Measurements from ENCODE around the gene MDFI. TPM values are rescaled to one million over a fixed set of nuclear protein-coding genes. Genes with fewer than 3 reads are reported as not detected.

MDFI gene
- total RNA-seq, 1 donor from 2014 or later = 29.5 TPM

GRCh38 chr6:41649596-41649995, 11.3 kb downstream of the MDFI start:
- TF ChIP-seq EZH2phosphoT487 (IDR thresholded peaks at IDR 0.05) (no peak), EZH2 (IDR thresholded peaks at IDR 0.05) (no peak)
- TF ChIP-seq, protein P1, sequence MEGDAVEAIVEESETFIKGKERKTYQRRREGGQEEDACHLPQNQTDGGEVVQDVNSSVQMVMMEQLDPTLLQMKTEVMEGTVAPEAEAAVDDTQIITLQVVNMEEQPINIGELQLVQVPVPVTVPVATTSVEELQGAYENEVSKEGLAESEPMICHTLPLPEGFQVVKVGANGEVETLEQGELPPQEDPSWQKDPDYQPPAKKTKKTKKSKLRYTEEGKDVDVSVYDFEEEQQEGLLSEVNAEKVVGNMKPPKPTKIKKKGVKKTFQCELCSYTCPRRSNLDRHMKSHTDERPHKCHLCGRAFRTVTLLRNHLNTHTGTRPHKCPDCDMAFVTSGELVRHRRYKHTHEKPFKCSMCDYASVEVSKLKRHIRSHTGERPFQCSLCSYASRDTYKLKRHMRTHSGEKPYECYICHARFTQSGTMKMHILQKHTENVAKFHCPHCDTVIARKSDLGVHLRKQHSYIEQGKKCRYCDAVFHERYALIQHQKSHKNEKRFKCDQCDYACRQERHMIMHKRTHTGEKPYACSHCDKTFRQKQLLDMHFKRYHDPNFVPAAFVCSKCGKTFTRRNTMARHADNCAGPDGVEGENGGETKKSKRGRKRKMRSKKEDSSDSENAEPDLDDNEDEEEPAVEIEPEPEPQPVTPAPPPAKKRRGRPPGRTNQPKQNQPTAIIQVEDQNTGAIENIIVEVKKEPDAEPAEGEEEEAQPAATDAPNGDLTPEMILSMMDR (IDR thresholded peaks at IDR 0.05) = no peak
- Histone ChIP-seq H3K79me2 (ENCODE audit: low read depth) (no peaks in the 10 kb centered on the region), H4K20me1 (ENCODE audit: low read depth) (peaks cover 20% of the 10 kb centered on the region), H3K4me3 (no peak overlapping the region), H3K4me2 (no peak overlapping the region), H3K36me3 (no peaks in the 10 kb centered on the region), H3K9me3 (ENCODE audit: low read depth) (no peaks in the 10 kb centered on the region), H3F3A (ENCODE audit: low read depth) (peaks cover 11% of the 10 kb centered on the region), H3K27me3 (no peaks in the 10 kb centered on the region), H3K9ac (no peak overlapping the region), H2AFZ (replicated peaks) (no peak overlapping the region), H3K27ac (no peak overlapping the region), H3K4me1 (peaks cover 14% of the 10 kb centered on the region)
- no peak overlapping the region for H3K27ac Mint-ChIP-seq
- H3K4me1 Mint-ChIP-seq = peaks cover 21% of the 10 kb centered on the region
- no peak for DNase-seq (ENCODE audit: low spot score)
- peaks cover 13% of the 10 kb centered on the region for H3K27me3 Mint-ChIP-seq (ENCODE audit: insufficient read depth, low read depth)
- H3K36me3 Mint-ChIP-seq = peaks cover 28% of the 10 kb centered on the region
- H3K4me3 Mint-ChIP-seq = no peak overlapping the region
- H3K9me3 Mint-ChIP-seq = no peaks in the 10 kb centered on the region

DNA sequence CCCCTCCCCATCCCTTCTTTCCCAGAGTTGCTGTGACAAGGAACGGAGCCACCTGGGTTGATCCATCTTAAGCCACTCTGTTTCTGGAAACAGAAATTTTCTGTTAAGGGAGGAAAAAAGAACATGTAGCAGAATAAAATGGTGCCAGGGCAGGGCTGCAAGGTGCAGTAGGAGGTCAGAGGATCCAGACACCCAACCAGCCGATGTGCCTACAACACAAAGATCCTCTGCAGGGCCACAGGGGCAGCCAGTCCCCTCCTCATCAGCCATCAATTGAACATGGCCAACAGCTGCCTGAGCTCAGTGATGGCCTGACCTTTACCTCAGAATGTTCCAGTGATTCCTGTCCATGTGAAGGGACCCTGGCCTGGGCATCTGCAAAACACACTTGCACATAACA, 11.9 kb downstream of the MDFI start:
- Histone ChIP-seq H3K9ac (no peak overlapping the region), H2AFZ (replicated peaks) (no peak overlapping the region), H3K4me3 (no peak overlapping the region), H3K9me3 (ENCODE audit: low read depth) (no peaks in the 10 kb centered on the region), H3K79me2 (ENCODE audit: low read depth) (no peaks in the 10 kb centered on the region), H3K4me2 (no peak overlapping the region), H3K27me3 (no peaks in the 10 kb centered on the region), H3K27ac (no peak overlapping the region), H3K4me1 (peaks cover 9% of the 10 kb centered on the region), H3K36me3 (no peaks in the 10 kb centered on the region), H3F3A (ENCODE audit: low read depth) (peaks cover 5% of the 10 kb centered on the region), H4K20me1 (ENCODE audit: low read depth) (peaks cover 14% of the 10 kb centered on the region)
- H3K27me3 Mint-ChIP-seq (ENCODE audit: insufficient read depth, low read depth) = peaks cover 10% of the 10 kb centered on the region
- TF ChIP-seq EZH2phosphoT487 (IDR thresholded peaks at IDR 0.05) (no peak), EZH2 (IDR thresholded peaks at IDR 0.05) (no peak)
- TF ChIP-seq, protein P1 (IDR thresholded peaks at IDR 0.05) = no peak
- peaks cover 20% of the 10 kb centered on the region for H3K4me1 Mint-ChIP-seq
- H3K9me3 Mint-ChIP-seq = no peaks in the 10 kb centered on the region
- H3K36me3 Mint-ChIP-seq = peaks cover 28% of the 10 kb centered on the region
- H3K27ac Mint-ChIP-seq = no peak overlapping the region
- DNase-seq (ENCODE audit: low spot score) = no peak
- no peak overlapping the region for H3K4me3 Mint-ChIP-seq

DNA sequence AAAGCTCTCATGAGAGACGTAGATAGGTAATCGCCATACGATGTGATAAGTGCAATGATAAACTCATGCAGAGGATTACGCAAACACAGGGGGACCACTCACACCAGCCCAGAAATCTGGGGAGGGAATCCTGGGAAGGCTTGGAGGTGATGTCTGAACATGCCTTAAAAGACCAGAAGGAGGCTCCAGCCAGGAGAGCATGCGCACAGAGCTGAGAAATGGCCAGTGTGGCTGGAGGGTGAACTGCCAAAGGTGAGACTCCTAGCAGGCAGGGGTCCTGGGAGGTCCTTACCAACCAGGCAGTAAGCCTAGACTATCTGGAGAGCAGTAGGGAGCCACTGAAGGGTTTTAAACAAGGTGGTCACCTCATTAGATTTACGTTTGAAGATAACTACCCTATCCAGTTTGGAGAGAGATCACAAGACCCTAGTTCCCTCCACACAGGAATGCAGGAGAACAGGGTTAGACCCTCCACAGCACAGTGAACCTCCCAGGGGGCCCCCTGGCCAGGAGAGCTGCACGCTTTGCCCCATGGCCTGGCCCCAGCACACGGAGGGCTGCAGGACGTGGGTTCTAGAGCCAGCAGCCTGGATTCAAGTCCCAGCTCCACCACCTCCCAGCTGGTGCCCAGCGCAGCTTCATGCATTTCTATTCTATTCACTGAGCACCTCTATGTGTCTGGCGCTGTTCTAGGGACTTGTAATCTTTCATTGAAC, 13.1 kb downstream of the MDFI start:
- TF ChIP-seq EZH2 (IDR thresholded peaks at IDR 0.05) = no peak
- no peak overlapping the region for H3K4me3 Mint-ChIP-seq
- Histone ChIP-seq H3K27me3 (no peaks in the 10 kb centered on the region), H3F3A (ENCODE audit: low read depth) (no peaks in the 10 kb centered on the region), H3K79me2 (ENCODE audit: low read depth) (no peaks in the 10 kb centered on the region), H3K9me3 (ENCODE audit: low read depth) (no peaks in the 10 kb centered on the region), H3K36me3 (no peaks in the 10 kb centered on the region), H2AFZ (replicated peaks) (no peak overlapping the region), H3K4me1 (peaks cover 9% of the 10 kb centered on the region), H3K4me3 (no peak overlapping the region), H4K20me1 (ENCODE audit: low read depth) (peaks cover 2% of the 10 kb centered on the region), H3K27ac (no peak overlapping the region), H3K9ac (no peak overlapping the region), H3K4me2 (no peak overlapping the region)
- no peak for DNase-seq (ENCODE audit: low spot score)
- H3K27ac Mint-ChIP-seq = peak overlapping the region; percentile 72
- H3K9me3 Mint-ChIP-seq = no peaks in the 10 kb centered on the region
- H3K27me3 Mint-ChIP-seq (ENCODE audit: insufficient read depth, low read depth) = peaks cover 10% of the 10 kb centered on the region
- peaks cover 25% of the 10 kb centered on the region for H3K36me3 Mint-ChIP-seq
- peaks cover 23% of the 10 kb centered on the region for H3K4me1 Mint-ChIP-seq

DNA sequence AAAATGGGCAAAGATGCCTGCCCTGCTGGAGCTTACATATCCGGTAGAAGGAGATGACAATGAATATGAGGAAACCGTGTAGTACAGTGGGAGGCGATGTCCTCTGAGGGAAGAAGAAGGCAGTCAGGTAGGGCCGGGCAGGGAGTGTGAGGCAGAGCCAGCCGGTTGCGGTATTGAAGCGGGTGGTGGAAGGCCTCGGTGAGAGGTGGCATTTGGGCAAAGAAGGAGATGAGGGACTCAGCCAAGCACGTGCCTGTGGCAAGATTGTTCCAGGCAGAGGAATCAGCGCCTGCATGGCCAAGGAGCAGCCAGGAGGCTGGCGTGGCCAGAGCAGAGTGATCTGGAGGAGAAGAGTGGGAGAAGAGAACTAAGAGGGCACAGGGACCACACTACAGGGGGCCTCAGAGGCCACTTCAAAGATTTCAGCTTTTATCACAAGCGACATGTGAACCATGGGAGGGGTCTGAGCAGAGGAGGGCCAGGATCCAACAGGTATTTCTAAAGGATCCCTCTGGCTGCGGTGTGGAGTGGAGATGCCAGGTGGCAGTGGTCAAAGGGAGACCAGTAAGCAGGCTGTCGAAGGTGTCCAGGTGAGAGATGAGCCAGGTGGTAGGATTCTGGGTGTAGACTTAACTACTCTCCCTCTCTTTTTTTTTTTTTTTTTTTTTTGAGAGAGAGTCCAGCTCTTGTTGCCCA, 13.8 kb downstream of the MDFI start:
- H3K27ac ChIP-seq = no peak overlapping the region
- no peak overlapping the region for H3K4me2 ChIP-seq
- H2AFZ ChIP-seq (replicated peaks) = no peak overlapping the region
- Mint-ChIP-seq H3K27me3 (ENCODE audit: insufficient read depth, low read depth) (peaks cover 10% of the 10 kb centered on the region), H3K27ac (no peak overlapping the region), H3K36me3 (peaks cover 19% of the 10 kb centered on the region), H3K4me3 (peak overlapping the region; percentile 7), H3K4me1 (peaks cover 23% of the 10 kb centered on the region), H3K9me3 (no peaks in the 10 kb centered on the region)
- H3K4me3 ChIP-seq = no peak overlapping the region
- no peaks in the 10 kb centered on the region for H3F3A ChIP-seq (ENCODE audit: low read depth)
- H3K36me3 ChIP-seq = no peaks in the 10 kb centered on the region
- H4K20me1 ChIP-seq (ENCODE audit: low read depth) = no peaks in the 10 kb centered on the region
- DNase-seq (ENCODE audit: low spot score) = no peak
- H3K4me1 ChIP-seq = peaks cover 11% of the 10 kb centered on the region
- no peaks in the 10 kb centered on the region for H3K27me3 ChIP-seq
- no peaks in the 10 kb centered on the region for H3K79me2 ChIP-seq (ENCODE audit: low read depth)
- H3K9ac ChIP-seq = no peak overlapping the region
- no peak for TF ChIP-seq EZH2phosphoT487 (IDR thresholded peaks at IDR 0.05)
- TF ChIP-seq, protein P1 (IDR thresholded peaks at IDR 0.05) = no peak
- TF ChIP-seq EZH2 (IDR thresholded peaks at IDR 0.05) = no peak
- no peaks in the 10 kb centered on the region for H3K9me3 ChIP-seq (ENCODE audit: low read depth)

Data from neural progenitor cell (in vitro differentiated cells).